ENCODE measurements around the gene ZRANB3. TPM values are rescaled to one million over a fixed set of nuclear protein-coding genes. Genes with fewer than 3 reads are reported as not detected.

The ZRANB3 gene
- total and polyA plus RNA-seq, 2 of the 13 experiments (the other 11 are each of a cell fraction or from before 2014, with no cell fraction given), result 5.8 to 25.2 TPM

- FAIRE-seq (no peak), ATAC-seq (peak; percentile 17; the same call in 2 of the 3 replicates), DNase-seq (ENCODE audit: low spot score) (no peak)
- in situ Hi-C loops (cut with HindIII; ENCODE audit: extremely low pct_ligation_motif_present, low pct_unique_long_range_greater_than_20kb), result no loop called here
- H3K36me3 ChIP-seq (replicated peaks in 1 of 2; ENCODE audit: control insufficient read depth in 1 of 2, insufficient read depth in 2 of 2, low read length in 2 of 2), result no peaks in the 10 kb centered on the region
- ChIA-PET POLR2A (no interaction called here), CTCF (ENCODE audit: low intra/inter-chr PET ratio, low total read pairs) (no interaction called here)
- no TSS peak for BruUV-seq (replicated peaks)
- intact Hi-C loops (cut with micrococcal nuclease; ENCODE audit: unreplicated experiment), result no loop called here
- no peak overlapping the region for H3K9ac ChIP-seq (ENCODE audit: insufficient read depth, low read depth, low read length)
- no peaks in the 10 kb centered on the region for H3K27me3 ChIP-seq (ENCODE audit: control insufficient read depth in 1 of 2, insufficient read depth in 2 of 2, low read length in 2 of 2)
- H4K20me1 ChIP-seq (ENCODE audit: insufficient read depth, low read length), result no peaks in the 10 kb centered on the region
- no peaks in the 10 kb centered on the region for H3K9me3 ChIP-seq (ENCODE audit: low read length)
- no peaks in the 10 kb centered on the region for H3K4me1 ChIP-seq (ENCODE audit: insufficient read depth, low read length)
- no peak overlapping the region for H3K4me2 ChIP-seq (ENCODE audit: low read depth, low read length)
- H3K4me3 ChIP-seq (replicated peaks in 1 of 3; ENCODE audit: insufficient read depth in 1 of 3, low read depth in 2 of 3, low read length in 3 of 3), result no peak overlapping the region
- H3K27ac ChIP-seq (ENCODE audit: extremely low read length, insufficient read depth, low read length), result no peak overlapping the region
- 91% methylated on average over 8 of the region's 8 CpGs for WGBS (ENCODE audit: low lambda C conversion rate)
- H2AFZ ChIP-seq (ENCODE audit: low read length), result no peak overlapping the region
- H3K79me2 ChIP-seq (ENCODE audit: insufficient read depth, low read length), result no peaks in the 10 kb centered on the region
- TF ChIP-seq SYNCRIP (IDR thresholded peaks at IDR 0.05; ENCODE audit: insufficient read depth, low read depth, low read length), result no peak
- TF ChIP-seq TBL1XR1 (IDR thresholded peaks at IDR 0.05; ENCODE audit: borderline replicate concordance, low read length, partially characterized antibody), result no peak
- no peak for TF ChIP-seq ZNF646 (CRISPR knock-in tag; IDR thresholded peaks at IDR 0.05)
- no peak for TF ChIP-seq XBP1 (CRISPR knock-in tag; IDR thresholded peaks at IDR 0.05)
- TF ChIP-seq FOXO4 (CRISPR knock-in tag; conservative IDR thresholded peaks at IDR 0.05), result no peak
- TF ChIP-seq SOX5 (CRISPR knock-in tag; IDR thresholded peaks at IDR 0.05; ENCODE audit: borderline replicate concordance), result no peak
- TF ChIP-seq ZBTB34 (CRISPR knock-in tag; IDR thresholded peaks at IDR 0.05), result no peak
- no peak for TF ChIP-seq ZBTB10 (CRISPR knock-in tag; IDR thresholded peaks at IDR 0.05; ENCODE audit: borderline replicate concordance)
- no peak for TF ChIP-seq ZNF383 (CRISPR knock-in tag; IDR thresholded peaks at IDR 0.05; ENCODE audit: borderline replicate concordance)
Observed at GRCh38 chr2:135182190-135182589, 348.8 kb downstream of the ZRANB3 start.

Measured in HepG2 (cell line).